Esophagus muscularis mucosa (tissue), 4 donors: ENCODE results near the gene WDFY4. TPM values are rescaled to one million over a fixed set of nuclear protein-coding genes. Genes with fewer than 3 reads are reported as not detected.

ENCODE experiments used
- DNase-seq: peaks from one replicate; pipeline ENCODE4 v3.0.0-alpha.2; 2017; ENCODE audit errors: extremely low spot score
- H3K27ac ChIP-seq, 4 donors: fragments of 200-600 bp; sonication (generic); replicated peaks in 1 of 4; 1 replicate in 3 of 4; 2 replicates in 1 of 4; pipeline ENCODE4 v1.5.1; 2016 to 2019; ENCODE audit warnings: mild to moderate bottlenecking in 1 of 4
- H3K27me3 ChIP-seq, 4 donors: fragments of 200-600 bp; sonication (generic); one replicate each; pipeline versions ENCODE4 v1.5.1 to v1.6.0; 2016 to 2019
- H3K36me3 ChIP-seq, 4 donors: fragments of 200-600 bp; sonication (generic); one replicate each; pipeline ENCODE4 v1.5.1; 2016 to 2019
- H3K4me1 ChIP-seq, 4 donors: fragments of 200-600 bp; sonication (generic); one replicate each; pipeline ENCODE4 v1.5.1; 2016 to 2019
- H3K4me3 ChIP-seq, 4 donors: fragments of 200-600 bp; sonication (generic); 1 replicate in 2 of 4; 2 replicates in 2 of 4; pipeline ENCODE4 v1.5.1; 2016 to 2019; ENCODE audit warnings: mild to moderate bottlenecking in 4 of 4, moderate library complexity in 1 of 4
- H3K9me3 ChIP-seq, 4 donors: fragments of 200-600 bp; sonication (generic); 1 replicate in 3 of 4; 2 replicates in 1 of 4; pipeline ENCODE4 v1.5.1; 2016 to 2019
- EP300 ChIP-seq: sonication (generic); formaldehyde crosslinking; IDR thresholded peaks from one replicate; pipeline ENCODE4 v1.6.1; 2017; ENCODE audit warnings: antibody characterized with exemption
- POLR2A ChIP-seq: fragments of 450-650 bp; IDR thresholded peaks from one replicate; pipeline ENCODE4 v1.6.1; 2017; ENCODE audit warnings: antibody characterized with exemption, moderate library complexity, mild to moderate bottlenecking, low read depth
- POLR2AphosphoS5 ChIP-seq, 2 donors: sonication (generic); formaldehyde crosslinking; IDR thresholded peaks; one replicate each; pipeline ENCODE4 v1.6.1; 2017; ENCODE audit warnings: antibody characterized with exemption in 2 of 2
- WGBS: methylation state at CpG from one replicate; pipeline ENCODE4 v1.1.5; 2018; 5-methylcytosine and 5-hydroxymethylcytosine counted together
- intact Hi-C: fragments of 100-400 bp; cut with DNase I; formaldehyde crosslinking; loops from one replicate; pipeline ENCODE4 v1.15.1; 2023
- total RNA-seq, 4 donors: library from RNA; depleted of rRNA; stranded (reverse); fragments of >200 nt; gene quantifications; one replicate each; pipeline versions ENCODE4 v1.1.0 to v1.2.1, GENCODE V29; 2016
- TF ChIP-seq, protein P1 (sequence below), 3 experiments: fragments of 200-600 bp in 2 of 3; fragments of 450-650 bp in 1 of 3; sonication (generic) in 2 of 3; IDR thresholded peaks; one replicate each; pipeline ENCODE4 v1.5.1; 2017 to 2019; ENCODE audit warnings: antibody characterized with exemption in 3 of 3, mild to moderate bottlenecking in 2 of 3, moderate library complexity in 1 of 3

Gene WDFY4
- total RNA-seq, 4 donors from 2014 or later, result 2.3 to 7.3 (median 5.2) TPM

DNA sequence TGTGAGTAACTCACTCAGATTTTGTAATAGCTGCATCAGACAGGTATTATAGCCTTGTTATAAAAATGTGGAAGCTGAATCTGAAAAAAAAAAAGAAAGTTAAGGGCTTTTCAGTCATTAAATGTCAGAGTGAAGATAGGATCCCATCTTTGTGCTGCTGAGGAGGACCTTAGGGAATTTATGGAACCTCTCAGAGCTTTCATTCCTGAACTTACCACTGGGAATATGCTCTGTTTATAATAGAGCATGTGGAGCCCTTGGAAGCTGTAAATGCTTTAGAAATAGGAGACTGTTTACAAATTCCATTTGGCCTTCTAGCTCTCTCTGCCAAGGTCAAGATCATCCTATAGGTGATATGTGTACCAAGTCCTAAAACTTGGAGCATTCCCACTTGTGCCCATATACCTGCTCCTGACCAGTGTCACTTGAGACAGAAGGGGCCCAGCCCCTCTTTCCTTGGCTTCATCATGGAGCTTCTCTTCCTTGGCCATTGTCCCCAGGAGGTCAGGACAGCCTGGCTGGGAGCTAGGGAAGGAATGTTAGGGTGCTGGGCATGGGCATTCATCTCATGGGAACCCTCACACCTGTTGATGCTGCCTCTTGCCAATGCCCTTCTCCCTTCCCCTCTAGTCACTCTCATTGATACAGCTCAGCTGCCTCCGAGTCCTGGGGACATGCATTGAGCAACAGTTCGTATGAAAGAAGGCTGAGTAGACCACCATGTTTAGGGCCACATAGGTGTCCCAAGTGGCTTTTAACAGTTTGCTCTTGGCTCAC, 149.7 kb downstream of the WDFY4 start:
- WGBS, result 81% methylated on average over 2 of the region's 2 CpGs
- Histone ChIP-seq H3K4me1 (peaks cover 0 to 2% (median 0%) of the 10 kb centered on the region in 4 donors), H3K36me3 (no peaks in the 10 kb centered on the region), H3K27ac (no peak overlapping the region), H3K9me3 (peaks cover 0 to 9% (median 0%) of the 10 kb centered on the region in 4 donors), H3K4me3 (no peak overlapping the region), H3K27me3 (no peaks in the 10 kb centered on the region)
- peak; percentile 29 for DNase-seq
- intact Hi-C loops, result no loop called here
- TF ChIP-seq POLR2A, result no peak
- TF ChIP-seq, protein P1, sequence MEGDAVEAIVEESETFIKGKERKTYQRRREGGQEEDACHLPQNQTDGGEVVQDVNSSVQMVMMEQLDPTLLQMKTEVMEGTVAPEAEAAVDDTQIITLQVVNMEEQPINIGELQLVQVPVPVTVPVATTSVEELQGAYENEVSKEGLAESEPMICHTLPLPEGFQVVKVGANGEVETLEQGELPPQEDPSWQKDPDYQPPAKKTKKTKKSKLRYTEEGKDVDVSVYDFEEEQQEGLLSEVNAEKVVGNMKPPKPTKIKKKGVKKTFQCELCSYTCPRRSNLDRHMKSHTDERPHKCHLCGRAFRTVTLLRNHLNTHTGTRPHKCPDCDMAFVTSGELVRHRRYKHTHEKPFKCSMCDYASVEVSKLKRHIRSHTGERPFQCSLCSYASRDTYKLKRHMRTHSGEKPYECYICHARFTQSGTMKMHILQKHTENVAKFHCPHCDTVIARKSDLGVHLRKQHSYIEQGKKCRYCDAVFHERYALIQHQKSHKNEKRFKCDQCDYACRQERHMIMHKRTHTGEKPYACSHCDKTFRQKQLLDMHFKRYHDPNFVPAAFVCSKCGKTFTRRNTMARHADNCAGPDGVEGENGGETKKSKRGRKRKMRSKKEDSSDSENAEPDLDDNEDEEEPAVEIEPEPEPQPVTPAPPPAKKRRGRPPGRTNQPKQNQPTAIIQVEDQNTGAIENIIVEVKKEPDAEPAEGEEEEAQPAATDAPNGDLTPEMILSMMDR (IDR thresholded peaks at IDR 0.05), result no peak

DNA sequence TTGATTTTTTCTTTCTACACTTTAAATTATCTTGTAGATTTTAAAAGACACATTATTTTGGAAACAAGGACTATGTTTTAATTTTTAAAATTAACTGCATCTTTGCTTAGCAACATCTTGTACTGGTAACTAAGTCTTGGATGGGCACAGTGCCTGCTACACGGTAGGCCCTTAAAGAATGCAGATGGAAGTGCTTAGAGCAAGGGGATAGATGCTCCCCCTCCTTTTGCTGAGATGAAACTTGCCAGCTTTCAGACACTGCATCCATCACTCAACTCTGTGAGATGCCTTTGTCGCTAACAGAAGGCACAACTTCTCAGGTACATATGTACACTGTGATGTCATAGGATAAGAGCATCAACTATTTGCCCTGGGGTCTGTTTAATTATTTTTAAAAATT, 151.1 kb downstream of the WDFY4 start:
- TF ChIP-seq, protein P1 (IDR thresholded peaks at IDR 0.05), result no peak
- TF ChIP-seq POLR2A, result no peak
- no peak for TF ChIP-seq POLR2AphosphoS5 (IDR thresholded peaks at IDR 0.05)
- no peak for TF ChIP-seq EP300
- WGBS, result 57% methylated on average over 2 of the region's 2 CpGs
- Histone ChIP-seq H3K4me1 (peaks cover 0 to 8% (median 0%) of the 10 kb centered on the region in 4 donors), H3K27me3 (no peaks in the 10 kb centered on the region), H3K36me3 (no peaks in the 10 kb centered on the region), H3K9me3 (peaks cover 0 to 9% (median 0%) of the 10 kb centered on the region in 4 donors), H3K27ac (no peak overlapping the region), H3K4me3 (no peak overlapping the region)
- DNase-seq, result peak; percentile 29
- intact Hi-C loops, result no loop called here

DNA sequence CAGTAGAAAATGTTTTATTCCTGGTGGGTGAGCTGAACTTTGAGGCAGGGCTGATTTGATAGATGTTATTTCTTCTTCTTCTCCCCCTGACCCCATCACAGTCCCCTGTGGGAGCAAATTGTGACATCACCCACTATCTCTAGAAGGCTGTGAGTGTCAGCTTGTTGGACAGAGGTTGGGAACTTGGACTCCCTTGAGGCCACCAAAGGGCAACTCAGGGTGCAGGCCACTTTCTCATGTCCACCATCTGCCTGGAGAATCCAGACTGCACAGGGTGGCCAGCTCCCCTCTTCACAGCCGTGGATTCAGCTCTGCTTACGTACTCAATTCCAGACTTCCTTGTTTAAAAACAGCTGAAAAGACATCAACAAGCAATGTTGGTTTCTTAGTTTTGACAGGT, 151.9 kb downstream of the WDFY4 start:
- peak; percentile 42 for DNase-seq
- intact Hi-C loops, result no loop called here
- WGBS, result 81% methylated on average over 2 of the region's 2 CpGs
- TF ChIP-seq POLR2A (no peak), POLR2AphosphoS5 (IDR thresholded peaks at IDR 0.05) (no peak), EP300 (no peak)
- TF ChIP-seq, protein P1 (IDR thresholded peaks at IDR 0.05), result no peak
- Histone ChIP-seq H3K4me1 (peaks cover 0 to 8% (median 0%) of the 10 kb centered on the region in 4 donors), H3K4me3 (no peak overlapping the region), H3K27ac (no peak overlapping the region), H3K36me3 (no peaks in the 10 kb centered on the region), H3K27me3 (no peaks in the 10 kb centered on the region), H3K9me3 (peaks cover 0 to 9% (median 0%) of the 10 kb centered on the region in 4 donors)

DNA sequence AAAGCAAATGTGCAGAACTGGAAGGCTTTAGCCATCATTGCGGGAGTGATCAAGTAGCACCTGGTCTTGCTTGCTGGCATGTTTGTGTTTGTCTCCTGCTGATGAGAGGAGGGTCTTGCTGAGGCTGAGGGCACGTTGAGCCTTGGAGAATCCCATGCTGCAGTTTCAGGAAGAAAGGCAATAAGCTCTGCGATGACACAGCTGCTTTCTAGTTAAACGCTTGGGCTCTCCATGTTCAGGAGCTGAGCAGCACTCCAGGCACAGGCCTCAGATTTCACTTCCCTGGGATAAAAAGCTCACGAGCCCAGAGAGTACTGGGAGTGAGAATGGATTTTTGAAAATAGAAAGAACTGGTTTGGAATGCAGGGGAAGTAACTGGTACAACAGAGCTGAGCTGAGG, 154.2 kb downstream of the WDFY4 start:
- TF ChIP-seq, protein P1 (IDR thresholded peaks at IDR 0.05), result no peak
- TF ChIP-seq EP300 (no peak), POLR2AphosphoS5 (IDR thresholded peaks at IDR 0.05) (no peak), POLR2A (no peak)
- H3K27me3 ChIP-seq, result no peaks in the 10 kb centered on the region

More for the DNA sequence above, 154.2 kb downstream of the WDFY4 start:
- peak; percentile 39 for DNase-seq
- WGBS, result 54% methylated on average over 5 of the region's 5 CpGs
- Histone ChIP-seq H3K36me3 (no peaks in the 10 kb centered on the region), H3K27ac (no peak overlapping the region), H3K4me1 (peaks cover 0 to 8% (median 0%) of the 10 kb centered on the region in 4 donors), H3K4me3 (no peak overlapping the region), H3K9me3 (no peaks in the 10 kb centered on the region)
- intact Hi-C loops, result no loop called here
